Retinal pigment epithelial cell (primary cell): ENCODE measurements around the gene DIO2.

Source experiments
- DNase-seq: peaks from one replicate; pipeline ENCODE4 v3.0.0-alpha.2; 2010; ENCODE audit warnings: low read depth
- H3K4me3 ChIP-seq: 2 replicates; pipeline ENCODE4 v1.5.1; 2011; ENCODE audit warnings: mild to moderate bottlenecking, low read length, control low read depth, moderate library complexity
- TF ChIP-seq, protein P1 (sequence below): conservative IDR thresholded peaks from 2 replicates; pipeline ENCODE4 v1.5.1; 2011; ENCODE audit warnings: low read depth, low read length, control low read depth, inconsistent platforms

The DIO2 gene

GRCh38 chr14:80172375-80173051, 38.8 kb downstream of the DIO2 start:
- TF ChIP-seq, protein P1, sequence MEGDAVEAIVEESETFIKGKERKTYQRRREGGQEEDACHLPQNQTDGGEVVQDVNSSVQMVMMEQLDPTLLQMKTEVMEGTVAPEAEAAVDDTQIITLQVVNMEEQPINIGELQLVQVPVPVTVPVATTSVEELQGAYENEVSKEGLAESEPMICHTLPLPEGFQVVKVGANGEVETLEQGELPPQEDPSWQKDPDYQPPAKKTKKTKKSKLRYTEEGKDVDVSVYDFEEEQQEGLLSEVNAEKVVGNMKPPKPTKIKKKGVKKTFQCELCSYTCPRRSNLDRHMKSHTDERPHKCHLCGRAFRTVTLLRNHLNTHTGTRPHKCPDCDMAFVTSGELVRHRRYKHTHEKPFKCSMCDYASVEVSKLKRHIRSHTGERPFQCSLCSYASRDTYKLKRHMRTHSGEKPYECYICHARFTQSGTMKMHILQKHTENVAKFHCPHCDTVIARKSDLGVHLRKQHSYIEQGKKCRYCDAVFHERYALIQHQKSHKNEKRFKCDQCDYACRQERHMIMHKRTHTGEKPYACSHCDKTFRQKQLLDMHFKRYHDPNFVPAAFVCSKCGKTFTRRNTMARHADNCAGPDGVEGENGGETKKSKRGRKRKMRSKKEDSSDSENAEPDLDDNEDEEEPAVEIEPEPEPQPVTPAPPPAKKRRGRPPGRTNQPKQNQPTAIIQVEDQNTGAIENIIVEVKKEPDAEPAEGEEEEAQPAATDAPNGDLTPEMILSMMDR, result no peak
- no peak for DNase-seq

GRCh38 chr14:80167793-80168448, 43.4 kb downstream of the DIO2 start:
- DNase-seq, result no peak
- TF ChIP-seq, protein P1, result no peak
- no peak overlapping the region for H3K4me3 ChIP-seq

More at GRCh38 chr14:80172375-80173051, 38.8 kb downstream of the DIO2 start:
- no peak overlapping the region for H3K4me3 ChIP-seq

DNA sequence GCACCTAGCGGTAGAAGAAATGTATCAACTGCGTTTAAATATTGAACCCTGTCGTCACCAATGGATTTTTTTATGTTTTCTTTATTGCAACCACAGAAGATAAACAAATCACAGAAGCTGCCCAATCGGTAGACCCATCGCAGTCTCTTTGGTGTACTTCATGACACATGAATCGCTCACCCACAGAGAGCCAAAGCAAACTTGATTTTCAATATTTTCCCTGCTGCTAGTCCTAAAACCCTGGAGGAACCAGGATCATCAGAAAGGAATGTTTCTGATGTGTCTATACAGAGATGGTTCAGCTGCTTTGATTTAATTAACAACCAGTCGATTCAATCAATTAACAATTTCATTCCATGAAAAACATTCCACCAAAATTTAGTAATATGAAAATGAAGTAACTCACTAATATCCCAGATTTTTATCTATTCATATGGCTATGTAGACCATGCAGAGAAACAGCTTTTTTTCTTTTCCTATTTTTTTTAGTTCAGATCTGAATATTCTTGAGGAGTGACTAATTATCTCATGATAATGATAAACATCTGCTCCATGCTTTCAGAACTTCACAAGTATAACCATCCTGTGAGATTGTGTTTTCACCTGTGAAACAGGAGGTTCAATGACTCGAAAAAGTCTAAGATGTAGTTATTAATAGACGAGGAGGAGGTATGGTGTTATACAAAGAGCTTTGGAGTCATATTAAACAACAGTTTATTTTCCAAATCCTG, 46.1 kb downstream of the DIO2 start:
- no peak for DNase-seq
- H3K4me3 ChIP-seq, result no peak overlapping the region
- TF ChIP-seq, protein P1, result no peak

GRCh38 chr14:80152763-80153162, 58.5 kb downstream of the DIO2 start:
- DNase-seq, result no peak

DNA sequence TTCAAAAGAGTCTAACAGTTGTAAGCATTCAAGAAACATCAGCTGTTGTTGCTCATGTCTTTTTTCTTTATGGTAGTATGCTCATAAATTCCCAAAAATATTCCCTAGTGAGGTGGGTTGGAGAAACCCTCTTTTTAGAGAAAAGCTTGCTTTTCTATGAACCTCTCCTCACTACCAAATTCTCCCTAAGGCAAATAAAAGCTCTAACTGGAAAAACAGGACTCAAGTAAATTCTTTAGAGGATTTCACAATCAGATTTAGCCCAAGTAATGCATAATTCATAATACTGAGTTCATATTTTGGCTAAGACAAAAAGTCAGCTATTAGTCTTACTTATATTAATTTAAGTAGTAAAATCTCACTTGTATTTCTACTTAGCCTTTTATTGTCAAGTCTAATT, 59.1 kb downstream of the DIO2 start:
- H3K4me3 ChIP-seq, result no peak overlapping the region
- TF ChIP-seq, protein P1, result no peak
- no peak for DNase-seq

More at GRCh38 chr14:80152763-80153162, 58.5 kb downstream of the DIO2 start:
- H3K4me3 ChIP-seq, result no peak overlapping the region
- TF ChIP-seq, protein P1, result no peak

- TF ChIP-seq, protein P1, result no peak
- DNase-seq, result no peak
- H3K4me3 ChIP-seq, result no peak overlapping the region
These were observed 61.0 kb downstream of the DIO2 start for GRCh38 chr14:80150301-80150700.
